ENCODE measurements around the gene MCM5. TPM values are rescaled to one million over a fixed set of nuclear protein-coding genes. Genes with fewer than 3 reads are reported as not detected.

Gene MCM5
- total and polyA plus RNA-seq, 2 experiments from 2014 or later: 288 to 325 TPM

- Mint-ChIP-seq H3K36me3 (ENCODE audit: low read depth) (peaks cover 59% of the 10 kb centered on the region), H3K4me1 (peaks cover 39% of the 10 kb centered on the region), H3K9me3 (no peaks in the 10 kb centered on the region), H3K27ac (peak overlapping the region; percentile 81; the same call in 1 of the 2 replicates), H3K4me3 (peak overlapping the region; percentile 99), H3K27me3 (ENCODE audit: insufficient read depth, low read depth, poor library complexity) (peaks cover 20% of the 10 kb centered on the region)
- no peaks in the 10 kb centered on the region for H3K9me2 ChIP-seq (ENCODE audit: insufficient read depth)
- peak overlapping the region; percentile 84 for H3K4me2 ChIP-seq
- H3K4me3 ChIP-seq: peak overlapping the region; percentile 79
- no peaks in the 10 kb centered on the region for H3K27me3 ChIP-seq (ENCODE audit: insufficient read depth)
- TF ChIP-seq CTCF (conservative IDR thresholded peaks at IDR 0.05; ENCODE audit: low read depth in 2 of 2) (no peak), POLR2AphosphoS5 (IDR thresholded peaks at IDR 0.05; ENCODE audit: low read depth) (no peak), JUNB (IDR thresholded peaks at IDR 0.05; ENCODE audit: unreplicated experiment) (no peak), ZNF462 (CRISPR knock-in tag; IDR thresholded peaks at IDR 0.05) (no peak), ZNF114 (CRISPR knock-in tag; IDR thresholded peaks at IDR 0.05) (no peak), REST (IDR thresholded peaks at IDR 0.05; ENCODE audit: unreplicated experiment) (no peak)
- no peak overlapping the region for H2AFZ ChIP-seq
- DNase-seq (ENCODE audit: low spot score) (peak; percentile 54), ATAC-seq (peak; percentile 6)
- peaks cover 24% of the 10 kb centered on the region for H3K4me1 ChIP-seq (ENCODE audit: insufficient read depth)
- H4K20me1 ChIP-seq (replicated peaks; ENCODE audit: insufficient read depth): peaks cover 8% of the 10 kb centered on the region; the same call in 1 of the 2 replicates
- H3K79me2 ChIP-seq (replicated peaks; ENCODE audit: insufficient read depth): peaks cover 48% of the 10 kb centered on the region
- peaks cover 43% of the 10 kb centered on the region for H3K36me3 ChIP-seq (ENCODE audit: insufficient read depth)
- H3F3A ChIP-seq (replicated peaks; ENCODE audit: low read depth): no peaks in the 10 kb centered on the region; the same call in 1 of the 2 replicates
- peak overlapping the region; percentile 92 for H3K27ac ChIP-seq (ENCODE audit: low read depth)
Observed at GRCh38 chr22:35400501-35400790, 506 bp downstream of the MCM5 start.

Data from GM23338 (cell line).